GM19395 (cell line): ENCODE measurements around the gene CKS2.
"Not testable (repeated sequence)": the region's sequence is repeated elsewhere in the genome, so short reads cannot be mapped to it uniquely, and the experiment has no call there.

ENCODE experiments used
- ATAC-seq: cut with Tn5 transposase; IDR thresholded peaks from one replicate; pipeline ENCODE4 v1.9.1; 2021; ENCODE audit warnings: mild to moderate bottlenecking, moderate library complexity; ENCODE audit not compliant: unreplicated experiment

Gene CKS2

GRCh38 chr9:89310475-89311345 lies at the start of gene CKS2:
TSS of gene CKS2 (plus strand) at chr9:89311195. CDS start at chr9:89311293, 98 bp downstream.
- peak; percentile 92 for ATAC-seq

DNA sequence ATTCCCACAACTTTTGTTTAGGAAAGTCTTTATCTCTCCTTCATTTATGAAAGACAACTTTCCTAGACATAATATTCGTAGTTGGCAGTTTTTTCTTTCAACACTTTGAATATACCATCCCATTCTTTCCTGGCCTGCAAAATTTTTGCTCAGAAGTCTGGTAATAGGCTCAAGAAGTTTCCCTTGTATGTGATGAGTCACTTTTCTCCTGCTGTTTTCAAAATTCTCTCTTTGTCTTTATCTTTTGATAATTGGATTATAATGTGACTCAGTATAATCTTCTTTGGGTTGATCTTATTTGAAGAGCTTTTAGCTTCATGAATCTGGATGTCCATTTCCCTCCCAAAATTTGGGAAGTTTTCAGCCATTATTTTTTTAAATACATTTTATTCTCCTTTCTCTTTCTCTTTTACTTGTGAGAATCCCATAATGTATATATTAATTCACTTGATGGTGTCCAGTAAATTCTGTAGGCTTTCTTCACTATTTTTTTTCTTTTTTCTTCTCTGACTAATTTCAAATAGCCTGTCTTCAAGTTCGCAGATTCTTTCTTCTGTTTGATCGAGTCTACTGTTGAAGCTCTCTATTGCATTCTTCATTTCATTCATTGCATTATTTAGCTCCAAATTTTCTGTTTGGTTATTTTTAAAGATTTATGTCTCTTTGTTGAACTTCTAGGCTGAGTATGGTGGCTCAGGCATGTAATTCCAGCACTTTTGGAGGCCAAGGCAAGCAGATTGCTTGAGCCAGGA lies 37.3 kb upstream of the CKS2 start:
- ATAC-seq: no peak

GRCh38 chr9:89274838-89275237 lies 36.2 kb upstream of the CKS2 start:
- no peak for ATAC-seq

GRCh38 chr9:89276040-89276439 lies 35.0 kb upstream of the CKS2 start:
- ATAC-seq: not testable (repeated sequence)

DNA sequence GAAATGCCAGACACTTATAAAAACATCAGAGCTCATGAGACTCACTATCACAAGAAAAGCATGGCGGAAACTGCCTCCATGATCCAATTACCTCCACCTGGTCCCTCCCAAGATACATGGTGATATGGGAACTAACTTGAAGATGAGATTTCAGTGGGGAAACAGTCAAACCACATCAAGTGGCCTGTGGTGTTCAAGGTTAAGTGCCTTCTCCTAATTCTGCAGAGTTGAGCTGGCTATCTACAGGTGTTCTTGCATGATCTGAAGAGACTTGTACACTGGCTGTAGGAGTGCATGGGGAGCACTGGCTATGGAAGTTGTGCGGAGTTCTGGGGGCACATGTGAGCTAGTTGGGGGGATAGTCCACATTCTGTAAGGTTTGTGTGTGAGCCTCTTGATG lies 34.0 kb upstream of the CKS2 start:
- no peak for ATAC-seq

GRCh38 chr9:89277454-89277853 lies 33.5 kb upstream of the CKS2 start:
- ATAC-seq: no peak

DNA sequence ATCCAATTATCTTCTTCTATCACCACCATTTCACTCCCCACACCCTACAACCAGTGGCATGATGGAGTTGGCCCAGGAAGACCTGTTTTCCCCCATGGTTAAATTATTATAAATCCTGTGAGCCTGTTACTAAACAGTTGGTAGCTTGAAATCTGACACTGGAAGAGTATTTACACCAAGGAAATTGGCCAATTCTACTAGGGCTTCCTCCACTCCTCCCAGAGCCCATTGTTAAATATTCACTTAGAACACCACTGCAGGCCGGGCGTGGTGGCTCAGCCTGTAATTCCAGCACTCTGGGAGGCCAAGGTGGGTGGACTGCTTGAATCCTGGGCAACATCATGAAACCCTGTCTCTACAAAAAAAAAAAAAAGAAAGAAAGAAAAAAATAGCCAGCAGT lies 32.4 kb upstream of the CKS2 start:
- ATAC-seq: no peak

GRCh38 chr9:89278997-89279739 lies 31.8 kb upstream of the CKS2 start:
- peak; percentile 66 for ATAC-seq

GRCh38 chr9:89281106-89281505 lies 29.9 kb upstream of the CKS2 start:
- ATAC-seq: no peak

GRCh38 chr9:89282248-89282968 lies 28.6 kb upstream of the CKS2 start:
- ATAC-seq: not testable (repeated sequence)

- ATAC-seq: no peak
Measured at GRCh38 chr9:89284076-89284475, 26.9 kb upstream of the CKS2 start.

DNA sequence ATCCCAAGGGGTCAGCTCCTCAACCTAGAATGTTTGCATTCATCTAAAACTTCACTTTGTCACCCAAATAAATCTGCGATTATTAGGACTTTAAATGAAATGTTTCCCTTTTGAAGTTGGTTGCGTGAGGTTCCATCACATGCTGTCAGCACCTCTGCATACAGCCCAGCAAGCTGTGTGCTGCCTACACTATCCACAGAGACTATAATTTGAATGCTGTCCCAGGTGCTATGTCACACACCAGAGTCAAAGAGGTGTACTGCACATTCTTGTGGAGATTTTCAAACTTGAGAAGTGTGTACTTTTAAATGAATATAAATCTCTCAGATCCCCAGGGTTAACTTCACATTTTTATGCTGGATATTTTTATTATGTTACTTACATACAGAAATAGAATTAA lies 19.3 kb upstream of the CKS2 start:
- ATAC-seq: no peak

GRCh38 chr9:89293014-89293413 lies 18.0 kb upstream of the CKS2 start:
- no peak for ATAC-seq

DNA sequence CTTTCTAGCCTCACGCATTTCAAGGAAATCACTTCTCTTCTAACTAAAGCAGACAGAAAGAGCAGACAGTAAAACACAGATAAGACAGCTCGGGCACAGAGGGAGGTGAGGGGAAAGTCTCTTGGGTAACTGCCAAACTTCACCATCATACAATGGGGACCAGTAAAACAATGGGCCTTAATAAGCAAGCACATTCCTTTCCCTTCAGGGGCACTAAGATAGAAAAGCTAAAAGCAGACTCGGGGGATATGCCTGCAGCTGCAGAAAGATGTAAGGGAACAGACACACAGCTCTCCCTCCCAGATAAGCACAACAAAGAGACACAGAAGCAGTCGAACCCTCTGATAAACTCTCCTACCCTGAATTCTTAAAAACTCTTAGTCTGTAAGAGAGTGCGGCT lies 15.6 kb upstream of the CKS2 start:
- ATAC-seq: no peak

DNA sequence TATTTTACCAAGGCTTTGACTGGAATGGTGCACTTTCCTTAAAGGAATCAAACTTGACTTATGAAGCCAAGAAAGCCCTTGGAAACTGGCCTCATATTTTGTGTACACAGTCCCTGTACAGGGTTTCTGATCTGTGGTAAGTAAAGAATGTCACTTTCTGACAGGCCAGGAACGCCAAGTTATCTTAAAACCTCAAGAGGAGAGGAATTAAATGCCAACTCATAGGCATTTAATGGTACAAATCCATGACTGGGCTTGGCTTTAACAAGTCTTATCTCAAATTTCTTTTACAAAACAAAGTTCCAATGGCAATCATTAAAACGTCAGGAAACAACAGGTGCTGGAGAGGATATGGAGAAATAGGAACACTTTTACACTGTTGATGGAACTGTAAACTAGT lies 9.0 kb upstream of the CKS2 start:
- ATAC-seq: not testable (repeated sequence)

DNA sequence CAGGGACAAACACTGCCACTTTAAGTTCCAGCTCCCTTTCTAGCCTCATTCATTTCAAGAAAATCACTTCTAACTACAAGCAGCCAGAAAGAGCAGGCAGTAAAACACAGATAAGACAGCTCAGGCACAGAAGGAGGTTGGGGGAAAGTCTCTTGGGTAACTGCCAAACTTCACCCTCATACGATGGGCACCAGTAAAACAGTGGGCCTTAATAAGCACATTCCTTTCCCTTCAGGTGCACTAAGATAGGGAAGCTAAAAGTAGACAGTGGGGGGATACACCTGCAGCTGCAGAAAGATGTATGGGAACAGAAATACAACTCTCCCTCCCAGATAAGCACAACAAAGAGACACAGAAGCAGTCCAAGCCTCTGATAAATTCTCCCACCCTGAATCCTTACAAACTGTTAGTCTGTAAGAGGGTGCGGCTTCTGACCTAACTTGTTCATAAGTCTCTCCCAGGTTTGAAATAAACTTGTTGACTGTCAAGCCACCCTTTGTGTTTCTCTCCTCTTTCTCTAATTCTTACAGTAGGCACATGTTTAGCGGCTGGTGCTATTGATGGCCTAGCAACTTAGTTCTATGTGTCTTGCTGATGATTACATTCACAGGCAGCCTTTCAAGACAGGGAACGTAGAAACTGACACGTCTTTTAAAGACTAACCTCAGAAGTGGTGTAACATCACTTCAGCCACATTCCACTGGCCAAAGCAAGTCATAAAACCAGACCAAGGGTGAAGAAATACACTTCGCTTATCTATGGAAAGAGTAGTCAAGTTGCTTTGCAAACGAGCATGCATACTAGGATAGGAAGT lies 6.8 kb upstream of the CKS2 start:
- ATAC-seq: no peak

- no peak for ATAC-seq
Measured at GRCh38 chr9:89304834-89305188, 6.2 kb upstream of the CKS2 start.

DNA sequence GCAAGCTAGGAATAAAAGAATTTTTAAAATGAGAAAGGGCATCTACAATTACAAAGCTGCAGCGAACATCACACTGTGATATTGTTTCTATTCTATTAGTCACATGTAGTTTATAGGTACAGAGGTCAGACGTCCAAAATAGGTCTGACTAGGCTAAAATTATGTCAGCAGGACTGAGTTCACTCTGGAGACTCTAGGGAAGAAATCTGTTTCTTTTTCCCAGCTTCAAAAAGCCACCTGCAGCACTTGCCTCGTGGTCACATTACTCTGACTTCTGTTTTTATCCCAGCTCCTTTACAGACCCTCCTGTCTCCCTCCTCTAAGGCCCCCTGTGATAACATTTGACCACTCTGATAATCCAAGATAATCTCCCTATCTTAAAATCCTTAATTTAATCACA lies 5.1 kb upstream of the CKS2 start:
- ATAC-seq: no peak

DNA sequence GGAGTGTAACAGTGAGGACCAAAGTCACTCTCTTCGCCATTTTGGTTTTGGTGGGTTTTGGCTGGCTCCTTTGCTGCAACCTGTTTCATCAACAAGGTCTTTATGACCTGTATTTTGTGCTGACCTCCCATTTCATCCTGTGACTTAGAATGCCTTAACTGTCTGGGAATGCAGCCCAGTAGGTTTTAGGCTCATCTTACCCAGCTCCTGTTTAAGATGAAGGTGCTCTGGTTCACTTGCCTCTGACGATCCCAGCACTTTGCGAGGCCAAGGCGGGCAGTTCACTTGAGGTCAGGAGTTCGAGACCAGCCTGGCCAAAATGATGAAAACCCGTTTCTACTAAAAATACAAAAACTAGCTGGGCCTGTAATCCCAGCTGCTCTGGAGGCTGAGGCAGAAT lies 1.8 kb upstream of the CKS2 start:
- ATAC-seq: no peak
